HEK293 (cell line): ENCODE measurements around the gene TDO2.

ENCODE experiments used
- CTCF ChIA-PET: fragments of 350-600 bp; formaldehyde crosslinking; extraction: SDS; loops from one replicate; lab custom pipeline; 2021; ENCODE audit warnings: antibody characterized with exemption; lab: Yijun Ruan, JAX
- POLR2A ChIA-PET: fragments of 300-600 bp; formaldehyde crosslinking; extraction: SDS; loops from one replicate; lab custom pipeline; 2020; ENCODE audit warnings: antibody characterized with exemption, inconsistent platforms; lab: Yijun Ruan, JAX
- H3K27ac ChIP-seq: fragments of 200-500 bp; sonication (Bioruptor generic); 2 replicates; pipeline ENCODE4 v1.5.1; 2014; ENCODE audit warnings: low read depth, low read length, control low read depth, inconsistent platforms; ENCODE audit errors: extremely low read depth
- H3K36me3 ChIP-seq, 2 experiments: fragments of 200-500 bp in 1 of 2; sonication (Bioruptor generic) in 1 of 2; 1 replicate in 1 of 2; 2 replicates in 1 of 2; pipeline ENCODE4 v1.5.1; 2014 to 2017; ENCODE audit warnings: inconsistent platforms in 2 of 2, low read length in 2 of 2; ENCODE audit not compliant: control insufficient read depth in 2 of 2, insufficient read depth in 1 of 2
- H3K4me1 ChIP-seq: fragments of 200-500 bp; sonication (Bioruptor generic); 2 replicates; pipeline ENCODE4 v1.5.1; 2014; ENCODE audit warnings: mild to moderate bottlenecking, low read length, inconsistent platforms; ENCODE audit not compliant: control insufficient read depth, insufficient read depth
- H3K4me3 ChIP-seq: 2 replicates; pipeline ENCODE4 v1.5.1; 2011; ENCODE audit warnings: low read depth, mild to moderate bottlenecking, control low read depth, low read length, moderate library complexity
- H3K9me3 ChIP-seq: fragments of 200-500 bp; sonication (Bioruptor generic); 2 replicates; pipeline ENCODE4 v1.5.1; 2014; ENCODE audit warnings: low read depth, low read length, inconsistent platforms; ENCODE audit not compliant: control insufficient read depth, insufficient read depth
- HOXD13 ChIP-seq: sonication (generic); formaldehyde crosslinking; IDR thresholded peaks from 2 replicates; pipeline ENCODE4 v1.8.0; 2022; ENCODE audit warnings: missing genetic modification reagents, borderline replicate concordance
- KLF1 ChIP-seq: fragments of 450-650 bp; formaldehyde crosslinking; IDR thresholded peaks from 2 replicates; pipeline ENCODE4 v1.5.1; 2016; ENCODE audit warnings: missing biosample characterization, missing genetic modification characterization
- MYNN ChIP-seq: fragments of 450-650 bp; formaldehyde crosslinking; IDR thresholded peaks from 2 replicates; pipeline ENCODE4 v1.5.1; 2016; ENCODE audit warnings: missing biosample characterization, missing genetic modification characterization, borderline replicate concordance
- SALL2 ChIP-seq: fragments of 450-650 bp; formaldehyde crosslinking; IDR thresholded peaks from 2 replicates; pipeline ENCODE4 v1.5.0; 2017; ENCODE audit warnings: missing biosample characterization, mild to moderate bottlenecking, missing genetic modification characterization, borderline replicate concordance
- ZFP3 ChIP-seq: fragments of 450-650 bp; formaldehyde crosslinking; IDR thresholded peaks from 2 replicates; pipeline ENCODE4 v1.5.1; 2016; ENCODE audit warnings: low read depth, missing biosample characterization, missing genetic modification characterization
- ZNF19 ChIP-seq: fragments of 450-650 bp; formaldehyde crosslinking; IDR thresholded peaks from 2 replicates; pipeline ENCODE4; 2016; ENCODE audit warnings: missing biosample characterization, missing genetic modification characterization, low read depth
- ZNF350 ChIP-seq: fragments of 450-650 bp; formaldehyde crosslinking; IDR thresholded peaks from 2 replicates; pipeline ENCODE4 v1.5.0; 2017; ENCODE audit warnings: missing biosample characterization, mild to moderate bottlenecking, missing genetic modification characterization
- ZNF501 ChIP-seq: fragments of 450-650 bp; formaldehyde crosslinking; IDR thresholded peaks from 2 replicates; pipeline ENCODE4 v1.5.1; 2016; ENCODE audit warnings: missing biosample characterization, missing genetic modification characterization
- ZNF544 ChIP-seq: fragments of 450-650 bp; formaldehyde crosslinking; IDR thresholded peaks from 2 replicates; pipeline ENCODE4 v1.5.0; 2017; ENCODE audit warnings: missing biosample characterization, missing genetic modification characterization
- TF ChIP-seq, protein P1 (sequence below): fragments of 450-650 bp; formaldehyde crosslinking; IDR thresholded peaks from 2 replicates; pipeline ENCODE4 v1.5.1; 2016; ENCODE audit warnings: missing biosample characterization, missing genetic modification characterization
- TF ChIP-seq, protein P2 (sequence below): fragments of 450-650 bp; formaldehyde crosslinking; IDR thresholded peaks from 2 replicates; pipeline ENCODE4 v1.5.1; 2016; ENCODE audit warnings: missing biosample characterization, missing genetic modification characterization
- TF ChIP-seq, protein P3 (sequence below): fragments of 450-650 bp; formaldehyde crosslinking; IDR thresholded peaks from 2 replicates; pipeline ENCODE4 v1.5.1; 2016; ENCODE audit warnings: missing biosample characterization, missing genetic modification characterization
- TF ChIP-seq, protein P4 (sequence below): fragments of 450-650 bp; formaldehyde crosslinking; IDR thresholded peaks from 2 replicates; pipeline ENCODE4 v1.5.1; 2017; ENCODE audit warnings: missing biosample characterization, missing genetic modification characterization

TDO2 gene

DNA sequence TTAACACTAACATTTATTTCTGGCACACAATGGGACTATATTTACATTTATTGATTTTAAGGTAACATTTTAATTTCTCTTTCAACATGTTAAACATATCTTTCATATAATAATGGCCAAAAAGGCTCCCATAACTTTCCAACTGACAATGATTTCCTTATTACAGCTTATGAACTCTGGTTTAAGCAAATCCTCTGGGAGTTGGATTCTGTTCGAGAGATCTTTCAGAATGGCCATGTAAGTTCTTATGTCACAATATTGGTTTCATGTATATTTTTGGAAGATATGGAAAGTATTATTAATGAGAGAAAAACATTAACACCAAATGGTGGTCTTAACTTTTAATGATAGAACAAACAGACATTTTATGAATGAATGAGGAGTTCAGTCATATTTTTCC, 4.1 kb downstream of the TDO2 start (continued):
- no peak for TF ChIP-seq ZNF350 (tag by site-specific recombination)
- TF ChIP-seq SALL2 (tag by site-specific recombination): no peak

DNA sequence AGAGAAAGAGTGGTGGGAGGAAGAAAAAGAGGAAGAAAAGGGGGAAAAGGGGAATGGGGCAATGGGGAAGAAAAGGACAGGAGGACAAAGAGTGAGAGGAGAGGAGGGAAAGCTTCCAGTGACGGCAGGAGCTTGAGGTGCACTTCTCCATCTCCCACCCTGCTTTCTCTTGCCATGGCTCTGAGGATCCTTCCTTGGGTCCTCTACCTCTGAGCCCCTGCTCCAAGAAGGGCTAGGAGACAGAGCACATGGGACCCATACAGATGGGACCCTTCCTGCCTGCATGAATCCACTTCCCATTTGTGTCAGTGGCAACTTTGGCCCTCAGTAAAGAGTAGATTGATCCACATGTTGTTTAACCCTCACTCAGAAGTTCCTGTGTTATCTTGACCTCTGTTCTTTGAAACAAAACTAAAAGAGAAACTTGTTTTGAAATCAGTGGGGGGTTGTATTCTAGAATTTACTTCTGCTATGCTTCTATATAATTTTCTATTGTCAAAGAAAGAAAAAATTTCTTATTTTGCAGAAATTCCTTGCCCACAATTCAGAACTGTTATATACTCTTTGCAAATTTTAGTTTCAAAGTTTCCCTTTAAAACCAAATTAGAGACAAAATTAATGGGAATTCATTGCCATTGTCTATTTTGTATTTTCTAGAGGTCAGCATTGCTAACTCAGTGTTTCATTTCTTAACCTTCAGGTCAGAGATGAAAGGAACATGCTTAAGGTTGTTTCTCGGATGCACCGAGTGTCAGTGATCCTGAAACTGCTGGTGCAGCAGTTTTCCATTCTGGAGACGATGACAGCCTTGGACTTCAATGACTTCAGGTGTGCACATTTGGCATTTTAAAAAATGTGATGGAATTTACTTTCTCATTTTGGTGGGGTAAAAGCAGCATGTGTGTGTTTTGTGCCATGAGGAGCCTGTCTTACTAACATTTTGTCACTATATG, 5.0 kb downstream of the TDO2 start:
- Histone ChIP-seq H3K36me3 (no peaks in the 10 kb centered on the region), H3K9me3 (no peaks in the 10 kb centered on the region), H3K4me1 (peaks cover 22% of the 10 kb centered on the region)
- POLR2A ChIA-PET: no interaction called here
- no peak for TF ChIP-seq HOXD13 (CRISPR knock-in tag)
- TF ChIP-seq ZNF544 (tag by site-specific recombination): no peak
- TF ChIP-seq ZNF501 (tag by site-specific recombination): no peak
- no peak for TF ChIP-seq MYNN (tag by site-specific recombination)
- TF ChIP-seq ZFP3 (tag by site-specific recombination): no peak
- TF ChIP-seq, protein P1, sequence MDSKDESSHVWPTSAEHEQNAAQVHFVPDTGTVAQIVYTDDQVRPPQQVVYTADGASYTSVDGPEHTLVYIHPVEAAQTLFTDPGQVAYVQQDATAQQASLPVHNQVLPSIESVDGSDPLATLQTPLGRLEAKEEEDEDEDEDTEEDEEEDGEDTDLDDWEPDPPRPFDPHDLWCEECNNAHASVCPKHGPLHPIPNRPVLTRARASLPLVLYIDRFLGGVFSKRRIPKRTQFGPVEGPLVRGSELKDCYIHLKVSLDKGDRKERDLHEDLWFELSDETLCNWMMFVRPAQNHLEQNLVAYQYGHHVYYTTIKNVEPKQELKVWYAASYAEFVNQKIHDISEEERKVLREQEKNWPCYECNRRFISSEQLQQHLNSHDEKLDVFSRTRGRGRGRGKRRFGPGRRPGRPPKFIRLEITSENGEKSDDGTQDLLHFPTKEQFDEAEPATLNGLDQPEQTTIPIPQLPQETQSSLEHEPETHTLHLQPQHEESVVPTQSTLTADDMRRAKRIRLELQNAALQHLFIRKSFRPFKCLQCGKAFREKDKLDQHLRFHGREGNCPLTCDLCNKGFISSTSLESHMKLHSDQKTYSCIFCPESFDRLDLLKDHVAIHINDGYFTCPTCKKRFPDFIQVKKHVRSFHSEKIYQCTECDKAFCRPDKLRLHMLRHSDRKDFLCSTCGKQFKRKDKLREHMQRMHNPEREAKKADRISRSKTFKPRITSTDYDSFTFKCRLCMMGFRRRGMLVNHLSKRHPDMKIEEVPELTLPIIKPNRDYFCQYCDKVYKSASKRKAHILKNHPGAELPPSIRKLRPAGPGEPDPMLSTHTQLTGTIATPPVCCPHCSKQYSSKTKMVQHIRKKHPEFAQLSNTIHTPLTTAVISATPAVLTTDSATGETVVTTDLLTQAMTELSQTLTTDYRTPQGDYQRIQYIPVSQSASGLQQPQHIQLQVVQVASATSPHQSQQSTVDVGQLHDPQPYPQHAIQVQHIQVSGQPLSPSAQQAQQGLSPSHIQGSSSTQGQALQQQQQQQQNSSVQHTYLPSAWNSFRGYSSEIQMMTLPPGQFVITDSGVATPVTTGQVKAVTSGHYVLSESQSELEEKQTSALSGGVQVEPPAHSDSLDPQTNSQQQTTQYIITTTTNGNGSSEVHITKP (tag by site-specific recombination): no peak
- TF ChIP-seq, protein P2, sequence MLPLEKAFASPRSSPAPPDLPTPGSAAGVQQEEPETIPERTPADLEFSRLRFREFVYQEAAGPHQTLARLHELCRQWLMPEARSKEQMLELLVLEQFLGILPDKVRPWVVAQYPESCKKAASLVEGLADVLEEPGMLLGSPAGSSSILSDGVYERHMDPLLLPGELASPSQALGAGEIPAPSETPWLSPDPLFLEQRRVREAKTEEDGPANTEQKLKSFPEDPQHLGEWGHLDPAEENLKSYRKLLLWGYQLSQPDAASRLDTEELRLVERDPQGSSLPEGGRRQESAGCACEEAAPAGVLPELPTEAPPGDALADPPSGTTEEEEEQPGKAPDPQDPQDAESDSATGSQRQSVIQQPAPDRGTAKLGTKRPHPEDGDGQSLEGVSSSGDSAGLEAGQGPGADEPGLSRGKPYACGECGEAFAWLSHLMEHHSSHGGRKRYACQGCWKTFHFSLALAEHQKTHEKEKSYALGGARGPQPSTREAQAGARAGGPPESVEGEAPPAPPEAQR (tag by site-specific recombination): no peak
- TF ChIP-seq, protein P3, sequence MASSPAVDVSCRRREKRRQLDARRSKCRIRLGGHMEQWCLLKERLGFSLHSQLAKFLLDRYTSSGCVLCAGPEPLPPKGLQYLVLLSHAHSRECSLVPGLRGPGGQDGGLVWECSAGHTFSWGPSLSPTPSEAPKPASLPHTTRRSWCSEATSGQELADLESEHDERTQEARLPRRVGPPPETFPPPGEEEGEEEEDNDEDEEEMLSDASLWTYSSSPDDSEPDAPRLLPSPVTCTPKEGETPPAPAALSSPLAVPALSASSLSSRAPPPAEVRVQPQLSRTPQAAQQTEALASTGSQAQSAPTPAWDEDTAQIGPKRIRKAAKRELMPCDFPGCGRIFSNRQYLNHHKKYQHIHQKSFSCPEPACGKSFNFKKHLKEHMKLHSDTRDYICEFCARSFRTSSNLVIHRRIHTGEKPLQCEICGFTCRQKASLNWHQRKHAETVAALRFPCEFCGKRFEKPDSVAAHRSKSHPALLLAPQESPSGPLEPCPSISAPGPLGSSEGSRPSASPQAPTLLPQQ (tag by site-specific recombination): no peak
- no peak for TF ChIP-seq KLF1 (tag by site-specific recombination)
- TF ChIP-seq, protein P4, sequence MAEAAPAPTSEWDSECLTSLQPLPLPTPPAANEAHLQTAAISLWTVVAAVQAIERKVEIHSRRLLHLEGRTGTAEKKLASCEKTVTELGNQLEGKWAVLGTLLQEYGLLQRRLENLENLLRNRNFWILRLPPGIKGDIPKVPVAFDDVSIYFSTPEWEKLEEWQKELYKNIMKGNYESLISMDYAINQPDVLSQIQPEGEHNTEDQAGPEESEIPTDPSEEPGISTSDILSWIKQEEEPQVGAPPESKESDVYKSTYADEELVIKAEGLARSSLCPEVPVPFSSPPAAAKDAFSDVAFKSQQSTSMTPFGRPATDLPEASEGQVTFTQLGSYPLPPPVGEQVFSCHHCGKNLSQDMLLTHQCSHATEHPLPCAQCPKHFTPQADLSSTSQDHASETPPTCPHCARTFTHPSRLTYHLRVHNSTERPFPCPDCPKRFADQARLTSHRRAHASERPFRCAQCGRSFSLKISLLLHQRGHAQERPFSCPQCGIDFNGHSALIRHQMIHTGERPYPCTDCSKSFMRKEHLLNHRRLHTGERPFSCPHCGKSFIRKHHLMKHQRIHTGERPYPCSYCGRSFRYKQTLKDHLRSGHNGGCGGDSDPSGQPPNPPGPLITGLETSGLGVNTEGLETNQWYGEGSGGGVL: no peak
- no peak for TF ChIP-seq ZNF19
- TF ChIP-seq, all 188 proteins: peak for 0
- H3K27ac ChIP-seq: no peak overlapping the region
- CTCF ChIA-PET: no interaction called here
- no peak overlapping the region for H3K4me3 ChIP-seq
